Right lung (tissue), 5 donors: Measurements from ENCODE around the gene TMEM91. TPM values are rescaled to one million over a fixed set of nuclear protein-coding genes. Genes with fewer than 3 reads are reported as not detected.
A peak's percentile ranks its signal among the peaks of the same experiment; 100 is the strongest.
"Not testable (repeated sequence)": the region's sequence is repeated elsewhere in the genome, so short reads cannot be mapped to it uniquely, and the experiment has no call there.

Experiments
- DNase-seq, 2 donors: peaks; one replicate each; pipeline ENCODE4 v3.0.0-alpha.2; 2013
- polyA plus RNA-seq, 5 donors: library from polyadenylated mRNA; unstranded; fragments of 120-200 nt; gene quantifications; one replicate each; pipeline versions ENCODE4 v1.2.1 to v1.2.3, GENCODE V29; 2013; ENCODE audit warnings: inconsistent platforms in 1 of 5, low replicate concordance in 1 of 5; ENCODE audit not compliant: insufficient read length in 5 of 5, insufficient read depth in 1 of 5

The TMEM91 gene
- polyA plus RNA-seq, 5 donors = 10.5 to 20.2 (median 17.6) TPM

- DNase-seq = no peak
Observed at GRCh38 chr19:41376998-41377365, 649 bp downstream of the TMEM91 start.

- no peak for DNase-seq
Observed at GRCh38 chr19:41377977-41378709, 1.8 kb downstream of the TMEM91 start.

GRCh38 chr19:41381536-41381935, 5.2 kb downstream of the TMEM91 start:
- DNase-seq = not testable (repeated sequence)

DNA sequence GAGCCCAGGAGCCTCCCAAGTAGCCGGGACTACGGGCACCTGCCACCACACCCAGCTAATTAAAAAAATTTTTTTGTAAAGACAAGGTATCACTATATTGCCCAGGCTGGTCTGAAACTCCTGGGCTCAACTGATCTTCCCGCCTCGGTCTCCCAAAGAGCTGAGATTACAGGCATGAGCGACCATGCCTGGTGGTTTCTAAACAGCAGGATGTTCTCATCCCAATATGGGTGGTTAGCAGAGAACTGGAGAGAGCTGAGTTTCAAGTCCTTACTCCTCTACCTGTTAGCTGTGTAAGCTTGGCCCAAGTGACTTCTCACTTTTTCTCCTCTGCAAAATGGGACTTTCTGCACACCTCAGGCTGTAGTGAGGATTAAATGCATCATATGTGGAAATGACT, 8.0 kb downstream of the TMEM91 start:
- no peak for DNase-seq

- no peak for DNase-seq
Observed at GRCh38 chr19:41386442-41386841, 10.1 kb downstream of the TMEM91 start.

GRCh38 chr19:41391618-41392017, 15.3 kb downstream of the TMEM91 start:
- DNase-seq = no peak

GRCh38 chr19:41392775-41393174, 16.4 kb downstream of the TMEM91 start:
- no peak for DNase-seq

- DNase-seq = no peak
Observed at GRCh38 chr19:41395355-41395754, 19.0 kb downstream of the TMEM91 start.

- DNase-seq = peak; percentile 100
Observed at GRCh38 chr19:41397086-41398049, 21.0 kb downstream of the TMEM91 start, which contains the start of the genes BCKDHA and EXOSC5. Gene BCKDHA (plus strand): TSS chr19:41397818. CDS start chr19:41397828, 10 bp downstream. Gene EXOSC5 (minus strand): TSS chr19:41397359. CDS start chr19:41397328, 31 bp downstream.

DNA sequence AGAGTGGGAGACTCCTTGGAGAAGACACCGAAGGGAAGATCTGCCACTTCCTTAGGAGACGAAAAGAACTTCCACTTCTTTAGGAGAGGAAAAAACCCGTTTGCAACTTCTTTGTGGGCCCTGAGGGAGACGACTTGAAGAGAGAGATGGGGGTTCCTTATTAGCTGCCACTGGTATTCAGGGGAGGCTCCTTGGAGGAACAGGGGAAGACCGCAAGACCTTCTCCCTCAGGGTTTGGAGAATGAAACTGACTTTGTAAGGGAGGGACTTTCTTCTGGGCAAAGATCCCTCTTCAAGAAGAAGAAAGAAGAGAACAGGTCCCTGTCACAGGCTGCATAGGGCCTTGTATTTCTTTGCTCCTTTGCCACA, 21.7 kb downstream of the TMEM91 start:
- no peak for DNase-seq

DNA sequence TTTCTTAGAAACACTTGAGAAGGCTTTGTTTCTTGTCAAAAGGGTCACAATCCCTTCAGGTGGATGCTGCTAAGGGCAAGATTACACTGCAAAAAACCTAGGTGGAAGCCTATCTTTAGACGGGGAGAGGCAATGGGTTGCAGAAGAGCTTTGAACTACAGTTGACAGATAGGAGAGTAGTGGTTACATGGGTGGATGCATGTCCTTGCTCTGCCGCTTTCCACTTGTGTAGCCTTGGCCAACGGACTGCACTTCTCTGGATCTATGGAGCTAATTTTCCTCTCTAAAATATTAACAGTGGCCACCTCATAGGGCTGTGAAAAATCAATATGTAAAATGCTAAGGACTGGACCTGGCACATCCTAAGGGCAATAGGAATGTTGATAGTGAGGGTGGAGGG, 22.3 kb downstream of the TMEM91 start:
- no peak for DNase-seq

- no peak for DNase-seq
Observed at GRCh38 chr19:41399091-41399490, 22.8 kb downstream of the TMEM91 start.

GRCh38 chr19:41399525-41399924, 23.2 kb downstream of the TMEM91 start:
- DNase-seq = no peak

GRCh38 chr19:41401483-41401882, 25.1 kb downstream of the TMEM91 start:
- DNase-seq = no peak

DNA sequence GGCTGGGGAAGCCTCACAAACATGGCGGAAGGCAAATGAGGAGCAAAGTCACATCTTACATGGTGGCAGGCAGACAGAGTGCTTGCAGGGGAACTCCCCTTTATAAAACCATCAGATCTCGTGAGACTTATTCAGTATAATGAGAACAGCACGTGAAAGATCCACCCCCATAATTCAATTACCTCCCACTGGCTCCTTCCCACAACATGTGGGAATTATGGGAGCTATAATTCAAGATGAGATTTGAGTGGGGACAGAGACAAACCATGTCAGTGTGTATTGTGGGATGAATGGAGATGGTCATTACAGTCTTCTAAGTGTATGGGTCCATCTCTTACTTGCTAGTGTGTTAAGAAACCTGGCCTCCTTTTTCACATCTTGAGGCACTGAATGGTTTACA, 25.7 kb downstream of the TMEM91 start:
- DNase-seq = no peak

- DNase-seq = no peak
Observed at GRCh38 chr19:41403181-41403970, 27.0 kb downstream of the TMEM91 start.

GRCh38 chr19:41405776-41406175, 29.4 kb downstream of the TMEM91 start:
- no peak for DNase-seq

DNA sequence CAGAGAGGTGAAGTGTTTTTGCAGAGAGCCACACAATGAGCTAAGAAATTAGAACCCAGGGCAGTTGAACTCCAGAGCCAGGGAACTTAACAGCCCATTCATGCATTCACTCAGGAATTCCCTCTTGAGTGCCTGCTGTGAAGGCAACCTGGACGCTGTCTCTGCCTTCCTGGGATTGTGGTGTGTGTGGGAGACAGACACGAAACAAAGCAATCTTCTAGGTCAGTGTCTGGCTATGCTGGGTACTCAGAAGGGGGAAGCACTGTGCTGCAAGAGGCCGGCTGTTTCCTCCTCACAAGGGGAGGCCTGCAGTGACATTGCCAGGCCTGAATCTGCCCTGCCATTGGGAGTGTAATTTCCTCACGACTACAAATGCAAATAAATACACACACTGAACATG, 30.9 kb downstream of the TMEM91 start:
- no peak for DNase-seq

DNA sequence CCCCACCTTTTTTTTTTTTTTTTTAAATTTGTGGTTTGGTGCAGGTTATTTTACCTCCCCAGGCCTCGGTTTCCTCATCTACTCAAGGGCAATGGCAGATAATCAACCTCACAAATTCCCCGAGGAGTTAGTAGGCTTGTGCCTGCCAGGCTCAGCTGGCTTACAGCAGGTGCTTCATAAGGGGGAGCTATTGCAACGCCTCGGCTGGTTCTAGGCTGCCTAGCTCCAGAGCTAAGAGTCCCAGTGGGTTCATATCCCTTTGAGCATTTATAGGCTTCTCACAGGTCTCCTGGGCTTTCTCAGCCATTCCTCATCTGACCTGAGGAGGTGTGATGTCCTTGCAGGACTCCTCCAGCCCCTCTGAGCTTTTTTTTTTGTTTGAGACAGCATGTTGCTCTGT, 31.9 kb downstream of the TMEM91 start:
- DNase-seq = no peak

DNA sequence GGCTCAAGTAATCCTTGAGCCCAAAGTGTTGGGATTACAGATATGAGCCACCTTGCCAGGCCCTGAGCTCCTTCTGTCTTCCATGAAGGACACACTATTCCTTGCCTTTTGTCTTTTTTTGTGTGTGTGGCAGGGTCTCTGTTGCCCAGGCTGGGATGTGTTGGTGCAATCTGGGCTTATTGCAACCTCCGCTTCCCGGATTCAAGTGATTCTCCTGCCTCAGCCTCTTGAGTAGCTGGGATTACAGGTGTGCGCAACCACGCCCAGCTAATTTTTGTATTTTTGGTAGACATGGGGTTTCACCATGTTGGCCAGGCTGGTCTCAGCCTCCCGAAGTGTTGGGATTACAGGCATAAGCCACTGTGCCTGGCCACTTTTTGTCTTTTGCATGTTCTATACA, 32.5 kb downstream of the TMEM91 start:
- DNase-seq = not testable (repeated sequence)

DNA sequence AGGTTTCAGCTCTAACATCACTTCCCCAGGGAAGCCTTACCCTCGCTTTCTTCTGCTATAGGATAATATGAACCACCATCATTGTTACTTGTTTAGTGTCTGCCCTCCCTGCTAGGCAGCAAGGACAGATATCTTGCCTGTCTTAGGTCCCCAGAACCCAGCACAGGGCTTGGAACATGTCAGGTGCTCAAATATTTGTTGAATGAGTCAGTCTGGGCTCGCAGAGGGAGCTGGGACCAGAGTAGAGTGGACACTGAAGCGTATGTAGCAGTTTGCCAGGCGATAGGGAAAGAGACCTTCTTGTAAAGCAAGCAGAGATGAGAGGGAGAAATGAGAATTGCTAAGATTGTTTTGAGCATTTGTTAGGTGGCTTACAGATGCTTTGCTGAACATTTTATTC, 33.0 kb downstream of the TMEM91 start:
- DNase-seq = peak; percentile 28 to 29
